Fibroblast of lung (primary cell): ENCODE measurements around the gene BLOC1S4. TPM values are rescaled to one million over a fixed set of nuclear protein-coding genes. Genes with fewer than 3 reads are reported as not detected.

ENCODE experiments used
- DNase-seq, 2 donors: peaks; one replicate each; pipeline versions ENCODE4 v3.0.0 to v3.0.0-alpha.2; 2010; ENCODE audit warnings: low read depth in 2 of 2
- H2AFZ ChIP-seq: 2 replicates; pipeline ENCODE4 v1.5.1; 2012; ENCODE audit warnings: low read length, control low read depth, inconsistent platforms
- H3K27ac ChIP-seq: 2 replicates; pipeline ENCODE4 v1.5.1; 2011; ENCODE audit warnings: low read length, control low read depth; ENCODE audit not compliant: insufficient read depth
- H3K27me3 ChIP-seq: 2 replicates; pipeline ENCODE4 v1.5.1; 2011; ENCODE audit warnings: mild to moderate bottlenecking, low read length; ENCODE audit not compliant: control insufficient read depth, insufficient read depth
- H3K36me3 ChIP-seq: 2 replicates; pipeline ENCODE4 v1.5.1; 2011; ENCODE audit warnings: low read length; ENCODE audit not compliant: control insufficient read depth, insufficient read depth
- H3K4me1 ChIP-seq: 2 replicates; pipeline ENCODE4 v1.5.1; 2011; ENCODE audit warnings: low read length; ENCODE audit not compliant: control insufficient read depth, insufficient read depth; ENCODE audit errors: extremely low read depth
- H3K4me2 ChIP-seq: 2 replicates; pipeline ENCODE4 v1.5.1; 2011; ENCODE audit warnings: low read length, control low read depth; ENCODE audit not compliant: insufficient read depth; ENCODE audit errors: extremely low read depth
- H3K4me3 ChIP-seq, 4 experiments: fragments of 200-600 bp in 1 of 4; sonication (generic) in 1 of 4; replicated peaks in 1 of 4; 2 replicates each; pipeline ENCODE4 v1.5.1; 2011 to 2016; ENCODE audit warnings: low read length in 4 of 4, low read depth in 3 of 4, mild to moderate bottlenecking in 3 of 4, control low read depth in 2 of 4, inconsistent platforms in 1 of 4, mixed read lengths in 1 of 4; ENCODE audit not compliant: insufficient read depth in 1 of 4; ENCODE audit errors: control extremely low read depth in 1 of 4
- H3K79me2 ChIP-seq: 2 replicates; pipeline ENCODE4 v1.5.1; 2012; ENCODE audit warnings: mild to moderate bottlenecking, low read length, inconsistent platforms; ENCODE audit not compliant: control insufficient read depth, insufficient read depth
- H3K9ac ChIP-seq: 2 replicates; pipeline ENCODE4 v1.5.1; 2011; ENCODE audit warnings: mild to moderate bottlenecking, low read length, control low read depth; ENCODE audit not compliant: insufficient read depth
- H3K9me3 ChIP-seq: 2 replicates; pipeline ENCODE4 v1.5.1; 2012; ENCODE audit warnings: low read depth, low read length; ENCODE audit not compliant: control insufficient read depth, insufficient read depth
- H4K20me1 ChIP-seq: 2 replicates; pipeline ENCODE4 v1.5.1; 2011; ENCODE audit warnings: low read length; ENCODE audit not compliant: control insufficient read depth, insufficient read depth; ENCODE audit errors: extremely low read depth
- EZH2 ChIP-seq: IDR thresholded peaks from 2 replicates; pipeline ENCODE4 v1.5.1; 2012; ENCODE audit warnings: low read length, control low read depth, mild to moderate bottlenecking; ENCODE audit errors: missing control alignments
- polyA plus RNA-seq, 2 donors: library from polyadenylated mRNA; depleted of rRNA in 1 of 2; stranded (reverse) in 1 of 2; unstranded in 1 of 2; fragments of >200 nt; gene quantifications; 2 replicates each; pipeline ENCODE4 v1.2.1, GENCODE V29; 2011 to 2012; ENCODE audit warnings: missing spikeins in 1 of 2
- total RNA-seq: library from RNA; depleted of rRNA; stranded (reverse); fragments of >200 nt; gene quantifications from 2 replicates; pipeline ENCODE4 v1.2.1, GENCODE V29; 2014
- TF ChIP-seq, protein P1 (sequence below), 2 donors: IDR thresholded peaks in 1 of 2; conservative IDR thresholded peaks in 1 of 2; 1 replicate in 1 of 2; 2 replicates in 1 of 2; pipeline ENCODE4 v1.5.1; 2011 to 2012; ENCODE audit warnings: low read length in 2 of 2, control low read depth in 1 of 2, inconsistent platforms in 1 of 2, low read depth in 1 of 2, mild to moderate bottlenecking in 1 of 2

Gene BLOC1S4
- total and polyA plus RNA-seq, 2 donors (not counting 1 experiment from before 2014, with no cell fraction given): 12.2 to 13.5 TPM

- no peak overlapping the region for H3K27ac ChIP-seq
- DNase-seq: peak in 1 of 2 donors; percentile 73
These were observed 11.3 kb downstream of the BLOC1S4 start for GRCh38 chr4:6727081-6727942.

GRCh38 chr4:6727943-6728250, 11.9 kb downstream of the BLOC1S4 start:
- no peaks in the 10 kb centered on the region for H3K27me3 ChIP-seq
- H4K20me1 ChIP-seq: no peaks in the 10 kb centered on the region
- no peaks in the 10 kb centered on the region for H3K9me3 ChIP-seq
- TF ChIP-seq, protein P1, sequence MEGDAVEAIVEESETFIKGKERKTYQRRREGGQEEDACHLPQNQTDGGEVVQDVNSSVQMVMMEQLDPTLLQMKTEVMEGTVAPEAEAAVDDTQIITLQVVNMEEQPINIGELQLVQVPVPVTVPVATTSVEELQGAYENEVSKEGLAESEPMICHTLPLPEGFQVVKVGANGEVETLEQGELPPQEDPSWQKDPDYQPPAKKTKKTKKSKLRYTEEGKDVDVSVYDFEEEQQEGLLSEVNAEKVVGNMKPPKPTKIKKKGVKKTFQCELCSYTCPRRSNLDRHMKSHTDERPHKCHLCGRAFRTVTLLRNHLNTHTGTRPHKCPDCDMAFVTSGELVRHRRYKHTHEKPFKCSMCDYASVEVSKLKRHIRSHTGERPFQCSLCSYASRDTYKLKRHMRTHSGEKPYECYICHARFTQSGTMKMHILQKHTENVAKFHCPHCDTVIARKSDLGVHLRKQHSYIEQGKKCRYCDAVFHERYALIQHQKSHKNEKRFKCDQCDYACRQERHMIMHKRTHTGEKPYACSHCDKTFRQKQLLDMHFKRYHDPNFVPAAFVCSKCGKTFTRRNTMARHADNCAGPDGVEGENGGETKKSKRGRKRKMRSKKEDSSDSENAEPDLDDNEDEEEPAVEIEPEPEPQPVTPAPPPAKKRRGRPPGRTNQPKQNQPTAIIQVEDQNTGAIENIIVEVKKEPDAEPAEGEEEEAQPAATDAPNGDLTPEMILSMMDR (conservative IDR thresholded peaks at IDR 0.05 in 1 of 2, IDR thresholded peaks at IDR 0.05 in 1 of 2; ENCODE audit: low read depth in 1 of 2, low read length in 2 of 2): no peak
- TF ChIP-seq EZH2: no peak
- H3K4me1 ChIP-seq: peaks cover 2% of the 10 kb centered on the region
- H3K79me2 ChIP-seq: no peaks in the 10 kb centered on the region
- peak in 1 of 2 donors; percentile 70 for DNase-seq
- no peaks in the 10 kb centered on the region for H3K36me3 ChIP-seq
- H3K27ac ChIP-seq: no peak overlapping the region
- no peak overlapping the region for H2AFZ ChIP-seq
- H3K9ac ChIP-seq: no peak overlapping the region
- H3K4me2 ChIP-seq: no peak overlapping the region
- no peak overlapping the region for H3K4me3 ChIP-seq

More at GRCh38 chr4:6727081-6727942, 11.3 kb downstream of the BLOC1S4 start:
- Histone ChIP-seq H3K9ac (no peak overlapping the region), H3K4me2 (no peak overlapping the region), H3K27me3 (no peaks in the 10 kb centered on the region), H3K4me3 (no peak overlapping the region), H2AFZ (no peak overlapping the region), H3K4me1 (no peaks in the 10 kb centered on the region), H3K36me3 (no peaks in the 10 kb centered on the region), H3K79me2 (no peaks in the 10 kb centered on the region), H3K9me3 (no peaks in the 10 kb centered on the region), H4K20me1 (no peaks in the 10 kb centered on the region)
- no peak for TF ChIP-seq EZH2
- TF ChIP-seq, protein P1 (conservative IDR thresholded peaks at IDR 0.05 in 1 of 2, IDR thresholded peaks at IDR 0.05 in 1 of 2; ENCODE audit: low read depth in 1 of 2, low read length in 2 of 2): no peak

DNA sequence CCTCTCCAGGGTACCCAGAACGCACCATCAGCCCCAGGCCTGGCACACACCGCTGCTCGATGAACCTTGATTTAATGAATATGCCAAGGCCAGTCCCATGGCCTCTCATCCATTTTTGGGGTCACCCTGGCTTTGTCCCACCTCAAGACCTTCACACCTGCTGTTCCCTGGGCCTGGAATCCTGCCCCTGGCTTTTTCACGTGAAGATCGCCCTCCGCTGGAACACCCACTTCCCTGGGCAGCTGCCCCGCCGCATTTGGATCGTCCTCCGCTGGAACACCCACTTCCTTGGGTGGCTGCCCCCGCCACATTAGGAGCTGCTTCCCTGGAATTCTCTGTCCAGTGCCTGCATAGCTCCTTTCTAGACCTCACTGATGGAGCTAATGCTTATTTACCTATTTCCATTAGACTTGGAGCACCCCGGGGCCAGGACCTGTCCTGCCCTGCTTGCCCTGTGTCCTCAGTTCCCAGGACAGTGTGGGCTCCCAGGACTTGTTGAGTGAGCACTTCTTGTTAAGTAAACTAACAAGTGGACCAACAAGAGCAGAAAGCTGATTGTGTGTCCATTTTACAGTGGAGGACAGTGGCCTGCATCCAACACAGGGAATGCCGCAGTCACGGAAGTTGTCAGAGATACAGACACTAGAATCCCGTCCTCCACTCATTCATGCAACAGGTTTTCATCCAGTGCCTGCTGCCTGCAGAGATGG, 12.5 kb downstream of the BLOC1S4 start:
- TF ChIP-seq, protein P1 (conservative IDR thresholded peaks at IDR 0.05 in 1 of 2, IDR thresholded peaks at IDR 0.05 in 1 of 2; ENCODE audit: low read depth in 1 of 2, low read length in 2 of 2): no peak
- no peak for TF ChIP-seq EZH2
- peaks cover 4% of the 10 kb centered on the region for H3K4me1 ChIP-seq
- H3K27ac ChIP-seq: no peak overlapping the region
- H3K36me3 ChIP-seq: no peaks in the 10 kb centered on the region
- H3K79me2 ChIP-seq: no peaks in the 10 kb centered on the region
- no peaks in the 10 kb centered on the region for H3K27me3 ChIP-seq
- no peak overlapping the region for H3K4me2 ChIP-seq
- H3K9me3 ChIP-seq: no peaks in the 10 kb centered on the region
- H3K9ac ChIP-seq: no peak overlapping the region
- no peak overlapping the region for H3K4me3 ChIP-seq
- no peak overlapping the region for H2AFZ ChIP-seq
- DNase-seq: no peak
- no peaks in the 10 kb centered on the region for H4K20me1 ChIP-seq
